Activated CD4-positive, alpha-beta T cell treated with anti-CD3 and anti-CD28 coated beads for 48 hours (primary cell): ENCODE data around the gene NQO2.
"Not testable (repeated sequence)": the region's sequence is repeated elsewhere in the genome, so short reads cannot be mapped to it uniquely, and the experiment has no call there.

ENCODE experiments used
- DNase-seq: peaks from one replicate; pipeline ENCODE4 v3.0.0-alpha.2; 2020

Gene NQO2

GRCh38 chr6:2970753-2971419 lies 28.8 kb upstream of the NQO2 start:
- DNase-seq = peak; percentile 67

- DNase-seq = peak; percentile 51
Observed at GRCh38 chr6:2971420-2972218, 28.1 kb upstream of the NQO2 start, which contains the start of gene SERPINB6. TSS of gene SERPINB6 (minus strand) at chr6:2971567. CDS start at chr6:2959332, 12,235 bp downstream.

- not testable (repeated sequence) for DNase-seq
Observed at GRCh38 chr6:2972219-2972487, 27.5 kb upstream of the NQO2 start.

- not testable (repeated sequence) for DNase-seq
Observed at GRCh38 chr6:2972685-2973084, 27.0 kb upstream of the NQO2 start.

GRCh38 chr6:2973180-2973579 lies 26.5 kb upstream of the NQO2 start:
- not testable (repeated sequence) for DNase-seq

GRCh38 chr6:2973676-2974075 lies 26.0 kb upstream of the NQO2 start:
- no peak for DNase-seq

- DNase-seq = no peak
Observed at GRCh38 chr6:2976060-2976459, 23.6 kb upstream of the NQO2 start.

GRCh38 chr6:2976571-2977085 lies 23.1 kb upstream of the NQO2 start:
- no peak for DNase-seq

GRCh38 chr6:2977290-2977689 lies 22.4 kb upstream of the NQO2 start:
- DNase-seq = no peak

- no peak for DNase-seq
Observed at GRCh38 chr6:2977799-2978590, 21.7 kb upstream of the NQO2 start.

- DNase-seq = no peak
Observed at GRCh38 chr6:2978923-2979322, 20.8 kb upstream of the NQO2 start.

- DNase-seq = no peak
Observed at GRCh38 chr6:2979819-2980464, 19.8 kb upstream of the NQO2 start.

GRCh38 chr6:2980465-2980855 lies 19.2 kb upstream of the NQO2 start:
- DNase-seq = no peak

GRCh38 chr6:2982426-2983117 lies 17.1 kb upstream of the NQO2 start:
- DNase-seq = no peak

GRCh38 chr6:2984738-2985406 lies 14.8 kb upstream of the NQO2 start:
- no peak for DNase-seq

- DNase-seq = no peak
Observed at GRCh38 chr6:2986722-2987221, 12.9 kb upstream of the NQO2 start.

- no peak for DNase-seq
Observed at GRCh38 chr6:2988094-2988425, 11.6 kb upstream of the NQO2 start.

GRCh38 chr6:2988426-2989331 lies 11.0 kb upstream of the NQO2 start:
- peak; percentile 85 for DNase-seq

- DNase-seq = peak; percentile 81
Observed at GRCh38 chr6:2989332-2990247, 10.1 kb upstream of the NQO2 start.
